A673 (cell line): ENCODE results near the gene NAGK.

Experiments used
- CTCF ChIP-seq: fragments of 300-800, 200-600 bp; sonication (generic); conservative IDR thresholded peaks from 2 replicates; pipeline ENCODE4 v1.5.1; 2017; ENCODE audit warnings: low read depth, mild to moderate bottlenecking, antibody characterized with exemption, low read length, moderate library complexity, mixed read lengths
- EZH2 ChIP-seq: fragments of 200-600 bp; sonication (generic); IDR thresholded peaks from 2 replicates; pipeline ENCODE4 v1.6.1; 2017; ENCODE audit warnings: borderline replicate concordance, low read depth, mild to moderate bottlenecking, mixed read lengths, antibody characterized with exemption, low read length; ENCODE audit not compliant: poor library complexity, severe bottlenecking

- TF ChIP-seq CTCF (no peak), EZH2 (no peak)
These were observed 6.5 kb downstream of the NAGK start for GRCh38 chr2:71074893-71075395.
